Measurements from ENCODE around the gene SIGMAR1. TPM values are rescaled to one million over a fixed set of nuclear protein-coding genes. Genes with fewer than 3 reads are reported as not detected.

The SIGMAR1 gene
- total RNA-seq, 1 donor from 2014 or later: 130 TPM

DNA sequence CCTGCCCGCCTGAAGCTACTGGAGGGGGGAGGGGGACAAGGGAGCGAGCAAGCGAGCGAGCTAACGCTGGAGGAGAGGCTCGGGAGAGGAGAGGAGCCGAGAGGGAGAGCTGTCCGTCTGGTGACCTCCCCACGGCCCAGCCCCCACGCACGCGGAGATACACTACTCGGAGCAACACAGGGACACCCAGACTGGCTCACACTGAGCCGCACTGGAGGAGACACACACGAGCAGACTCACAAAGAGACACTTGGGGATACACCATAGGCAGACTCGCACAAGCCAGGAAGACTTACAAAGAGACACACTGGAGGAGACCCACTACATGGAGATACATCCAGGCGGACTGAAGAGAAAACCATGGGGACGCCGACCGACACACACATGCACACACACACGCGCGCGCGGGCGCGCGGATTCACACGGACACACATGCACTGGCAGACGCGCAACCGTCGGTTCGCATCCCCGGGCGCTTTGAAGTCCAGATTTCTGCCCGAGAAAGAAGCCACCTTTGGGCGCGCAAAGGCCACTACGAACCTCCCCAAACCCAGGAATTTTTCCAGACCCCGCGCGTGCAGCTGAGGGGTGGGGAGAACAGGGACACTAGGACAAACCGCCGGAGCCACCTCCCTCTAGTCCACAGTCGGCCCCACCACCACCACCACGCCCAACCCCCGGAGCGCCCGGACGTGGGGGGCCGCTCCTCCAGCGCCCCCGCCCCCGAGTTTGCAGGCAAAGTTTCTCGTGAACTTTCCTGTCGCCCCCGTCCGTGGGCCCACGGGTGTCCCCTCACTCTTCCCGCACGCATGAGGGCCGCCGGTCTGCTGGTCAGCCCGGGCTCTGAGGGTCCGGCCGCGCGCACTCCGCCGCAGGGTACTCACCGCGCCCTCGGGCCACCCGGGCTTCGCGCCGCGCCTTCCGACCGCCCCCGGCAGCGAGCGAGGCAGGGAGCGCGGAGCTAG lies 48.6 kb downstream of the SIGMAR1 start:
- Mint-ChIP-seq H3K4me3 (peak overlapping the region; percentile 21), H3K36me3 (ENCODE audit: low read depth) (peaks cover 1% of the 10 kb centered on the region), H3K4me1 (ENCODE audit: low read depth) (peaks cover 15% of the 10 kb centered on the region), H3K9me3 (no peaks in the 10 kb centered on the region), H3K27me3 (ENCODE audit: insufficient read depth) (peaks cover 81% of the 10 kb centered on the region), H3K27ac (peak overlapping the region; percentile 10)
- DNase-seq (ENCODE audit: low spot score): no peak
- intact Hi-C loops (cut with micrococcal nuclease): no loop called here

GRCh38 chr9:34587271-34587670 lies 50.3 kb downstream of the SIGMAR1 start:
- Mint-ChIP-seq H3K4me1 (ENCODE audit: low read depth) (peaks cover 15% of the 10 kb centered on the region), H3K36me3 (ENCODE audit: low read depth) (peaks cover 1% of the 10 kb centered on the region), H3K27ac (no peak overlapping the region), H3K27me3 (ENCODE audit: insufficient read depth) (peaks cover 73% of the 10 kb centered on the region), H3K4me3 (no peak overlapping the region), H3K9me3 (no peaks in the 10 kb centered on the region)
- intact Hi-C loops (cut with micrococcal nuclease): loop anchor here (1.0 kb wide), 1 partner anchor 9 kb away; no protein-coding TSS in a partner anchor
- no peak for DNase-seq (ENCODE audit: low spot score)

DNA sequence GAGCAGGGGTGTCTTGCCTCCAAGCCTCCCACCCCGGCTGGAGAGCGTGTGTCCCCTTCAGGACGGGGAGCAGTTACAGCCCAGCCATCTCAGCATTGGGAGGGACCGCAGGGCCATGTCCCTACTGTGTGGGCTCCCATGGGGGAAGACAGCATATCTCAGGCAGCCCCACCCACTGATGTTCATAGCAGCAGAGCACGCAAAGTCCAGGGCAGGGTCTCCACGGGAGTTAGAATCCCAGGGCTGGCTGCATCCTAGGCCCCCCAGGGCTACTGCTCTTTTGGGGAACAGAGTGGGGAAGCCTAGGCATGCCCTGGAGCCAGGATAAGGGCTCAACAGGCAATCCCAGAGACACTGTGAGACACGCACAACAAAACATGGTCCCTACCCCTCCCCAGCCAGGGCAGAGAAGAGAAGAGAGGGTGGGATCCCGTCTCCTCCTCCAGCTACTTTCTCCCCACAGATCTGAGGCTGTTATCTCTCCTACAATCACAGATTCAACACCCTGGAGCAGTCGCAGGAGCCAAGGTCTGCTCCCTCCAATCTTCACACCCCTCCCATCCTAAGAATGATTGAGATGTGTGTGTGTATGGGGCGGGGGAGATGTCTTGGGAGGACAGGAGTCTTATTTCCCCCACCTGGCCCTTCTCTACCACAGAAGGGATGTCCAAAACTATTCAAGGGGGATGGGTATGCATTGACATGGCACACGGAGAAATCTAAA lies 51.5 kb downstream of the SIGMAR1 start:
- intact Hi-C loops (cut with micrococcal nuclease): no loop called here
- Mint-ChIP-seq H3K27me3 (ENCODE audit: insufficient read depth) (peaks cover 63% of the 10 kb centered on the region), H3K4me1 (ENCODE audit: low read depth) (peaks cover 15% of the 10 kb centered on the region)

DNA sequence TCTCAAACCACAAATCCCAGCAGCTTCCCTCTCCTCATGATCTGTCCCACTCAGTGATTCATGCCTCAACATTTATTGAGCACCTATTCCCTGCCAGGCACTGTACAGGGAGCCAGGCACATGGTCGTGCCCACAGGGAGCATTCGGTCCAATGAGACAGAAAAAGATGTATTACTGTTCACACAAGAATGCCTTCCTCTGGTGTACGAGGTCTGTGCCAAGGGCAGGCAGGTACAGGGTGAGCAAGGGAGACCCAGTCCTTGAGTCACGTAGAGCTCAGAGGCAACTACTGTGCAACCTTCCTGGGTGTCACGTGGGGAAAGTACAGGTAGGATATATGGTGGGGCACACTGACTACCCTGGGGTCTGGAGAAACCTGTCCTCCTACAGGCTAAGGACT lies 52.6 kb downstream of the SIGMAR1 start:
- Mint-ChIP-seq H3K27me3 (ENCODE audit: insufficient read depth) (peaks cover 62% of the 10 kb centered on the region), H3K9me3 (no peaks in the 10 kb centered on the region), H3K36me3 (ENCODE audit: low read depth) (peaks cover 1% of the 10 kb centered on the region), H3K27ac (no peak overlapping the region), H3K4me1 (ENCODE audit: low read depth) (peaks cover 9% of the 10 kb centered on the region), H3K4me3 (no peak overlapping the region)
- no peak for DNase-seq (ENCODE audit: low spot score)
- intact Hi-C loops (cut with micrococcal nuclease): no loop called here

More for the DNA sequence above, 51.5 kb downstream of the SIGMAR1 start:
- Mint-ChIP-seq H3K9me3 (no peaks in the 10 kb centered on the region), H3K4me3 (no peak overlapping the region), H3K36me3 (ENCODE audit: low read depth) (peaks cover 1% of the 10 kb centered on the region), H3K27ac (no peak overlapping the region)
- DNase-seq (ENCODE audit: low spot score): no peak

Other genes starting within 250 kb of the SIGMAR1 start
- 14.7 and 16.5 TPM in 2 replicates for gene FAM219A, start 179.2 kb downstream of the SIGMAR1 start, total RNA-seq
- gene DNAI1, start 179.0 kb downstream of the SIGMAR1 start, total RNA-seq: not detected in 2 replicates
- not detected in 2 replicates for gene ENHO, start 114.8 kb downstream of the SIGMAR1 start, total RNA-seq
- gene CNTFR, start 48.1 kb downstream of the SIGMAR1 start, total RNA-seq: not detected in 2 replicates
- gene RPP25L, start 25.7 kb downstream of the SIGMAR1 start, total RNA-seq: 37.5 and 40.2 TPM in 2 replicates
- gene DCTN3, start 17.3 kb downstream of the SIGMAR1 start, total RNA-seq: 59.3 and 62.2 TPM in 2 replicates
- gene ARID3C, start 8.7 kb downstream of the SIGMAR1 start, total RNA-seq: 0.23 TPM in 1 of 2 replicates, not detected in the other
- gene GALT, start 8.9 kb upstream of the SIGMAR1 start, total RNA-seq: 72.0 and 73.7 TPM in 2 replicates
- gene IL11RA, start 14.4 kb upstream of the SIGMAR1 start, total RNA-seq: 29.9 and 30.3 TPM in 2 replicates
- 0.62 TPM in 1 of 2 replicates, not detected in the other for gene CCL27, start 24.9 kb upstream of the SIGMAR1 start, total RNA-seq
- gene CCL19, start 53.5 kb upstream of the SIGMAR1 start, total RNA-seq: not detected in 2 replicates
- not detected in 2 replicates for gene CCL21, start 72.3 kb upstream of the SIGMAR1 start, total RNA-seq

Measured in activated T-helper 1 cell treated with anti-CD3 and anti-CD28 coated beads, Interleukin-12 subunit alpha, Interleukin-12 subunit beta, Interleukin-2, Interleukin-4 antibody, amounts not matched to agents 30 ng/mL and 10 ng/mL and 1 ng/mL, durations not matched to agents 14 hours and 24 hours and 36 hours (primary cell).